Muscle of leg (tissue), 11 donors: ENCODE results near the gene CCDC6. TPM values are rescaled to one million over a fixed set of nuclear protein-coding genes. Genes with fewer than 3 reads are reported as not detected.

Experiments used
- DNase-seq: peaks from one replicate; pipeline ENCODE4 v3.0.0; 2013
- H3K27ac ChIP-seq: one replicate; pipeline ENCODE4 v1.5.1; 2013; ENCODE audit warnings: mild to moderate bottlenecking, low read length, control low read depth
- H3K27me3 ChIP-seq: one replicate; pipeline ENCODE4 v1.6.1; 2013; ENCODE audit warnings: low read length; ENCODE audit not compliant: control insufficient read depth, insufficient read depth
- H3K36me3 ChIP-seq: one replicate; pipeline ENCODE4 v1.6.1; 2013; ENCODE audit warnings: low read length; ENCODE audit not compliant: control insufficient read depth, insufficient read depth
- H3K4me1 ChIP-seq: one replicate; pipeline ENCODE4 v1.6.1; 2013; ENCODE audit warnings: low read length; ENCODE audit not compliant: control insufficient read depth, insufficient read depth
- H3K4me3 ChIP-seq: one replicate; pipeline ENCODE4 v1.5.1; 2013; ENCODE audit warnings: low read length, control low read depth
- H3K9me3 ChIP-seq: replicated peaks from 2 replicates; pipeline ENCODE4 v1.6.1; 2013; ENCODE audit warnings: low read depth, low read length; ENCODE audit not compliant: control insufficient read depth
- WGBS: methylation state at CpG from one replicate; pipeline ENCODE4 v1.1.5; 2013; ENCODE audit warnings: missing lambda C conversion rate; ENCODE audit not compliant: insufficient coverage; 5-methylcytosine and 5-hydroxymethylcytosine counted together
- polyA plus RNA-seq, 8 donors: library from polyadenylated mRNA; unstranded; fragments of 120-200 nt; gene quantifications; one replicate each; pipeline versions ENCODE4 v1.2.1 to v1.2.3, GENCODE V29; 2013; ENCODE audit warnings: inconsistent platforms in 1 of 8, low replicate concordance in 1 of 8; ENCODE audit not compliant: insufficient read length in 8 of 8, insufficient read depth in 1 of 8
- total RNA-seq: library from RNA; stranded (reverse); fragments of 120-200 nt; gene quantifications from one replicate; pipeline ENCODE4 v1.2.4, GENCODE V29; 2013

CCDC6 gene
- total and polyA plus RNA-seq, 9 donors = 13.5 to 23.2 (median 18.4) TPM

DNA sequence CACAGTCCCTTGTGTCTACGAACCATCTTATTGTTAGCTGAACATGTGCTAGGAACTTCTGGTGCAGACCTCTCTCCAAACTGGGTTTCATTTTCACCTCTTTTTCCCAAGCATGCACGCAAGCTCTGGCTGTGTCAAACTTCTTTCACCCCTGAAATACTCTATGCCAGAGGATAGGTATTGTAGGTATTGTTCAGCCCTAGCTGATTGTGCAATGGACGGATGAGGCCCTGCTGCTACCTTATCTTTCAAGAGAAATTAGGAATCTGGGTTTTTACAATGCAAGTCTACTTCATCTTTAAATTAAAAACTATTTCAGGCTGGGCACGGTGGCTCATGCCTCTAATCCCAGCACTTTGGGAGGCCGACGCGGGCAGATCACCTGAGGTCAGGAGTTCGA is 124.8 kb downstream of the CCDC6 start:
- H3K4me1 ChIP-seq = peaks cover 17% of the 10 kb centered on the region
- no peak for DNase-seq
- no peak overlapping the region for H3K4me3 ChIP-seq
- 95% methylated on average over 5 of the region's 8 CpGs for WGBS
- H3K27ac ChIP-seq = no peak overlapping the region
- H3K27me3 ChIP-seq = no peaks in the 10 kb centered on the region
- peaks cover 4% of the 10 kb centered on the region for H3K9me3 ChIP-seq
- H3K36me3 ChIP-seq = no peaks in the 10 kb centered on the region

- peaks cover 17% of the 10 kb centered on the region for H3K4me1 ChIP-seq
- H3K36me3 ChIP-seq = no peaks in the 10 kb centered on the region
- DNase-seq = peak; percentile 93
- WGBS = 15% methylated on average over 3 of the region's 6 CpGs
- peaks cover 4% of the 10 kb centered on the region for H3K9me3 ChIP-seq
- H3K27me3 ChIP-seq = no peaks in the 10 kb centered on the region
- H3K27ac ChIP-seq = peak overlapping the region; percentile 72
- no peak overlapping the region for H3K4me3 ChIP-seq
Observed at GRCh38 chr10:59779756-59780533, 126.4 kb downstream of the CCDC6 start.

- H3K36me3 ChIP-seq = no peaks in the 10 kb centered on the region
- no peak overlapping the region for H3K27ac ChIP-seq
- peaks cover 6% of the 10 kb centered on the region for H3K4me1 ChIP-seq
- no peaks in the 10 kb centered on the region for H3K27me3 ChIP-seq
- no peak for DNase-seq
- 94% methylated on average over 5 of the region's 6 CpGs for WGBS
- peaks cover 4% of the 10 kb centered on the region for H3K9me3 ChIP-seq
- H3K4me3 ChIP-seq = no peak overlapping the region
Observed at GRCh38 chr10:59774451-59774850, 131.9 kb downstream of the CCDC6 start.

DNA sequence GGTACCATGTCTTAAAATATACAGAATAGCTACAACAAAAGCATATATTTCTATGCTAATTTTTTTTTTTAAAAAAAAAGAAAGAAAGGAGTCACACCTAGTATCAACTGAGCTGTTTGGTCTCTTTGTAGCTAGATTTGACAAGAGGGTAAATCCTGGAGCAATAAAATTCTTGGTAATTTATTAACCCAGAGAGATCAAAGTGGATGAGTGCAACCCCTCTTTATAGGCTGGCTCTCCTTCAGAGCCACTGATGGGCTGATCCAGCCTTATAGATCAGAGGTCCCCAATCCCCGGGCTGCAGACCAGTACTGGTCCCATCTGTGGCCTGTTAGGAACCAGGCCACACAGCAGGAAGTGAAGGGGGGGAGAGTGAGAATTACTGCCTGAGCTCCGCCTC is 133.3 kb downstream of the CCDC6 start:
- Histone ChIP-seq H3K4me3 (no peak overlapping the region), H3K36me3 (no peaks in the 10 kb centered on the region), H3K27ac (no peak overlapping the region), H3K9me3 (peaks cover 4% of the 10 kb centered on the region), H3K4me1 (no peaks in the 10 kb centered on the region), H3K27me3 (no peaks in the 10 kb centered on the region)
- no CpG with 5 or more reads among the region's 2 CpGs for WGBS
- no peak for DNase-seq

DNA sequence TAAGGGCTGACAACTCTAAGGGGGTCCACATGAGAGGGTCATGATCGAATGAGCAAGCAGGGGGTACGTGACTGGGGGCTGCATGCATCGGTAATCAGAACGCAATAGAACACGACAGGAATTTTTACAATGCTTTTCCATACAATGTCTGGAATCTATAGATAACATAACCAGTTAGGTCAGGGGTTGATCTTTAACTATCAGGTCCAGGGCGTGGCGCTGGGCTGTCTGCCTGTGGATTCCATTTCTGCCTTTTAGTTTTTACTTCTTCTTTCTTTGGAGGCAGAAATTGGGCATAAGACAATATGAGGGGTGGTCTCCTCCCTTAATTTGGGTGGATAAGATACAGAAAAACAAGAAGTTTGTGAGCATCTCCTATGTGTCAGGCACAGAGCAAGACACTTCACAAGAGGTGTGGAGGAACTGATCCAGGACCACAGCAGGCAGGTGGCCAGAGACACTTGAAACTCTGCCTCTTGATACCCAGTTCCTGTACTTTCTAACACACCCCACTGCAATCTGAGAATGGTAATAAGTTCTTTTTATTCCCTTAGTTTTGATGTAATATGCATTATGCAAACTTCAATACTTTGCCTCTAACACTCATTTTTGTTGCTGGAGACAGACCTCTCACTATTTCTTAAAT is 135.1 kb downstream of the CCDC6 start:
- Histone ChIP-seq H3K27me3 (no peaks in the 10 kb centered on the region), H3K27ac (no peak overlapping the region), H3K9me3 (no peaks in the 10 kb centered on the region), H3K36me3 (no peaks in the 10 kb centered on the region), H3K4me3 (no peak overlapping the region), H3K4me1 (no peaks in the 10 kb centered on the region)
- DNase-seq = no peak
- WGBS = no CpG with 5 or more reads among the region's 7 CpGs

DNA sequence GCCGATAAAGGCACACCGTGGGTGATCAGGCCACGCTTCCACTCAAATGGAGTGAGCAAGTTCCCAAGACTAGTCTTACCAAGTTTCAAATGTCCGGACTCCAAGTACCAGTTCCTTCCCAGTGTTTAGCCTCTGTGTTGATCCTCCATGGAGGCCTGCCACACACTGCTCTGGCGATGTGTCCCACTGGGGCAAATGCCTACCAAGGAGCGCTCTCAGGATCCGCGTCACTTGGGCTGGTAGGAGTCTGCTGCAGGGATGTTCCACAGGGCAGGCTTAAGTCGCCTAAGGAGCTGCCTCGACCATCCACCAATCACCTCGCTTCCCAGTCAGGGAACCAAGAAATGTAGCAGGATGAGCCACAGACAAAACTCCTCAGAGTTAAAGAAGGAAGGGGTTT is 135.7 kb downstream of the CCDC6 start:
- Histone ChIP-seq H3K27me3 (no peaks in the 10 kb centered on the region), H3K4me3 (no peak overlapping the region), H3K9me3 (no peaks in the 10 kb centered on the region), H3K36me3 (no peaks in the 10 kb centered on the region), H3K4me1 (no peaks in the 10 kb centered on the region), H3K27ac (no peak overlapping the region)
- no peak for DNase-seq
- WGBS = 97% methylated on average over 5 of the region's 11 CpGs

- H3K4me3 ChIP-seq = no peak overlapping the region
- 29% methylated on average over 1 of the region's 2 CpGs for WGBS
Observed at GRCh38 chr10:59762505-59762904, 143.9 kb downstream of the CCDC6 start.

GRCh38 chr10:59757966-59758365 is 148.4 kb downstream of the CCDC6 start:
- Histone ChIP-seq H3K36me3 (no peaks in the 10 kb centered on the region), H3K27me3 (no peaks in the 10 kb centered on the region), H3K4me1 (no peaks in the 10 kb centered on the region), H3K4me3 (no peak overlapping the region), H3K27ac (no peak overlapping the region), H3K9me3 (no peaks in the 10 kb centered on the region)
- DNase-seq = no peak
- WGBS = no CpG with 5 or more reads among the region's 3 CpGs

More at GRCh38 chr10:59762505-59762904, 143.9 kb downstream of the CCDC6 start:
- no peaks in the 10 kb centered on the region for H3K9me3 ChIP-seq
- H3K36me3 ChIP-seq = no peaks in the 10 kb centered on the region
- no peak for DNase-seq
- H3K27me3 ChIP-seq = no peaks in the 10 kb centered on the region
- H3K27ac ChIP-seq = no peak overlapping the region
- H3K4me1 ChIP-seq = no peaks in the 10 kb centered on the region

GRCh38 chr10:59754951-59755350 is 151.4 kb downstream of the CCDC6 start:
- Histone ChIP-seq H3K27ac (no peak overlapping the region), H3K36me3 (no peaks in the 10 kb centered on the region), H3K4me3 (no peak overlapping the region), H3K27me3 (no peaks in the 10 kb centered on the region), H3K9me3 (no peaks in the 10 kb centered on the region), H3K4me1 (no peaks in the 10 kb centered on the region)
- DNase-seq = no peak
- WGBS = 70% methylated on average over 1 of the region's 4 CpGs

- Histone ChIP-seq H3K27me3 (no peaks in the 10 kb centered on the region), H3K9me3 (no peaks in the 10 kb centered on the region), H3K27ac (peak within 1 kb of the TSS; percentile 53), H3K36me3 (no peaks in the 10 kb centered on the region), H3K4me3 (peak within 1 kb of the TSS; percentile 38), H3K4me1 (no peaks in the 10 kb centered on the region)
- peak; percentile 86 for DNase-seq
- no CpG with 5 or more reads among the region's 3 CpGs for WGBS
Observed at GRCh38 chr10:59753267-59753666, 153.1 kb downstream of the CCDC6 start, which contains the start of gene MRLN. MRLN (minus strand) TSS chr10:59753455.
